Panc1 (cell line): Measurements from ENCODE around the gene CRIM1. TPM values are rescaled to one million over a fixed set of nuclear protein-coding genes. Genes with fewer than 3 reads are reported as not detected.

Source experiments
- ATAC-seq: fragments of 200-7000 bp; cut with Tn5 transposase; 2 replicates; pipeline ENCODE4 v1.9.1; 2020; ENCODE audit warnings: mild to moderate bottlenecking, moderate library complexity
- BruUV-seq: library from RNA; stranded (reverse); fragments of 400-500 nt; replicated peaks from 2 replicates; lab custom pipeline; 2021; lab: Mats Ljungman, UMichigan
- CTCF ChIA-PET: fragments of 300-600 bp; sonication (Branson Sonifier 250); formaldehyde crosslinking; loops from one replicate; lab custom pipeline; 2022; ENCODE audit warnings: antibody characterized with exemption; lab: Charles Lee
- POLR2A ChIA-PET: fragments of 300-600 bp; sonication (Branson Sonifier 250); formaldehyde crosslinking; loops from one replicate; lab custom pipeline; 2022; ENCODE audit warnings: antibody characterized with exemption; lab: Charles Lee
- DNase-seq: peaks from one replicate; pipeline ENCODE4 v3.0.0-alpha.2; 2010; ENCODE audit warnings: low read depth, low spot score
- H3K27ac ChIP-seq: 2 replicates; pipeline ENCODE4 v1.5.1; 2011; ENCODE audit warnings: mild to moderate bottlenecking, low read length, inconsistent platforms
- H3K27me3 ChIP-seq: fragments of 200-500 bp; sonication (Bioruptor generic); 2 replicates; pipeline ENCODE4 v1.6.0; 2014; ENCODE audit warnings: low read length, inconsistent platforms; ENCODE audit not compliant: control insufficient read depth, insufficient read depth
- H3K36me3 ChIP-seq: fragments of 200-500 bp; sonication (Bioruptor generic); 2 replicates; pipeline ENCODE4 v1.5.1; 2014; ENCODE audit warnings: inconsistent platforms, mild to moderate bottlenecking, low read length, moderate library complexity; ENCODE audit not compliant: control insufficient read depth, insufficient read depth
- H3K4me1 ChIP-seq: 2 replicates; pipeline ENCODE4 v1.5.1; 2011; ENCODE audit warnings: inconsistent platforms, mild to moderate bottlenecking, low read length, moderate library complexity; ENCODE audit not compliant: control insufficient read depth, insufficient read depth
- H3K4me3 ChIP-seq, 2 experiments: 2 replicates each; pipeline ENCODE4 v1.5.1; 2011 to 2012; ENCODE audit warnings: low read depth in 2 of 2, low read length in 2 of 2, mild to moderate bottlenecking in 2 of 2, inconsistent platforms in 1 of 2, moderate library complexity in 1 of 2
- H3K9me3 ChIP-seq: fragments of 200-500 bp; sonication (Bioruptor generic); 2 replicates; pipeline ENCODE4 v1.5.1; 2014; ENCODE audit warnings: low read depth, mild to moderate bottlenecking, inconsistent platforms, low read length, moderate library complexity; ENCODE audit not compliant: control insufficient read depth, insufficient read depth
- CTCF ChIP-seq: fragments of 450-650 bp; IDR thresholded peaks from 2 replicates; pipeline ENCODE4 v1.5.1; 2017; ENCODE audit warnings: mild to moderate bottlenecking
- POLR2AphosphoS5 ChIP-seq: IDR thresholded peaks from 2 replicates; pipeline ENCODE4 v1.6.1; 2012; ENCODE audit warnings: mild to moderate bottlenecking, low read depth, low read length, moderate library complexity
- REST ChIP-seq, 2 experiments: IDR thresholded peaks; 2 replicates each; pipeline ENCODE4 v1.6.1; 2011 to 2012; ENCODE audit warnings: low read depth in 2 of 2, control low read depth in 1 of 2, low read length in 1 of 2, mild to moderate bottlenecking in 1 of 2, moderate library complexity in 1 of 2; ENCODE audit not compliant: insufficient read depth in 1 of 2
- SIN3A ChIP-seq: IDR thresholded peaks from 2 replicates; pipeline ENCODE4 v1.6.1; 2012; ENCODE audit warnings: low read depth, mild to moderate bottlenecking, low read length, moderate library complexity, borderline replicate concordance; ENCODE audit not compliant: insufficient read depth
- TCF7L2 ChIP-seq: IDR thresholded peaks from 2 replicates; pipeline ENCODE4 v1.6.1; 2011; ENCODE audit warnings: mild to moderate bottlenecking, low read depth, low read length, inconsistent platforms
- in situ Hi-C: cut with HindIII; loops from 2 replicates; pipeline ENCODE4 v1.10.0; 2016; ENCODE audit warnings: low sequenced_read_pairs, low pct_unique_long_range_greater_than_20kb
- intact Hi-C: fragments of 100-400 bp; cut with micrococcal nuclease; formaldehyde crosslinking; loops from one replicate; pipeline ENCODE4 v1.10.0; 2022; ENCODE audit not compliant: unreplicated experiment
- total RNA-seq: library from RNA; stranded (reverse); gene quantifications from one replicate; pipeline ENCODE4 v1.2.1, GENCODE V29; 2021; ENCODE audit not compliant: unreplicated experiment

Gene CRIM1
- total RNA-seq, 1 experiment from 2014 or later = 290 TPM

DNA sequence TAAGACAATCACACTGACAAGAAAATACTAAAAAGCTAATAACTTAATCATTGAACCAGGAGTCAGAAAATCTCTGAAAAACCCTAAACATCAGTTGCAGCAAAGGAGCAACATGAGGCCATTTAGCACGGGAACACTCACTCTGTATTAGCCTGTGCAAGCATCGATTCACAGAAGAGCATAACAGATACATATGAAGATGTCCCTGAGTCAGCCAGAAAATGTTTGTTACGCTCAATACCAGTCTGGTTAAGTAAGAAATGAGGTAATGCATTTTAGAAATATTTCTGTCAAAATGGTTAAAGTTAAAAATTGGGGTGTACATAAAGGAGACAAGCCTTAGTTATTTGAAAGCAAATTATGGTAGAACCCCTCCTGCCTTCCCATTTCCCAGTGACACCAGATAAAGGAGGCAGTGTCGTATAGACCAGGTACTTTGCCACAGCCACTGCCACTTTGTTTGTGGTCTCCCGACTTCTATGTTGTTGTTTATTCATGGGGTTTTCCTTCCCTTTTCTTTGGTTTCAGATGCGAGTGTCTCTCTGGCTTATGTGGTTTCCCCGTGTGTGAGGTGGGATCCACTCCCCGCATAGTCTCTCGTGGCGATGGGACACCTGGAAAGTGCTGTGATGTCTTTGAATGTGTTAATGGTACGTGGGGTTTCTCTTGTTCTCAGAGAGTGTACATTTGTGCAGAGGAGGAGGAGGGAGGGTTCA lies 108.6 kb downstream of the CRIM1 start:
- no peak for TF ChIP-seq REST (IDR thresholded peaks at IDR 0.05; ENCODE audit: insufficient read depth in 1 of 2, low read depth in 2 of 2, low read length in 1 of 2)
- no peak for TF ChIP-seq TCF7L2
- no peak; the same call in 1 of the 2 replicates for TF ChIP-seq POLR2AphosphoS5
- no peak for TF ChIP-seq SIN3A
- TF ChIP-seq CTCF = no peak

DNA sequence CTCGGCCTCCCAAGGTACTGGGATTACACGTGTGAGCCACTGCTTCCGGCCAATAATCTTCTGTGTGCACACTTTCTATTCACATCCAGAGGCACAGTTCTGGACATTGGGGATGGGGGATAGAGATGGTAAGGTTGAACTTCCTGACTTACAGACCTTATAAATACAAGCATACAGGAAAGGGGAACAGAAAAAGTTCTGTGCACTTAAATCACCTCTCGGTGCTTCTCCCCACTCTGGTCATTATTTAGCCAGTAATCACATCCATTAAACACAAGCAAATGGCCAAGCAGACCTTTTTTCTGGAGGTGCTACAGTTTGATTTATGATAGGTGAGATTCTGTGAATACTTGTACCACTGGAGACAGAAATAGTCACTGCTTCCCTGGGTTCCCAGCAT lies 110.6 kb downstream of the CRIM1 start:
- BruUV-seq = no TSS peak
- intact Hi-C loops (no loop called here), in situ Hi-C loops (no loop called here)
- no peak overlapping the region for H3K4me3 ChIP-seq
- H3K36me3 ChIP-seq = peaks cover 38% of the 10 kb centered on the region
- no peak overlapping the region; the same call in 1 of the 2 replicates for H3K27ac ChIP-seq
- DNase-seq (no peak), ATAC-seq (no peak)
- H3K9me3 ChIP-seq = no peaks in the 10 kb centered on the region; the same call in 1 of the 2 replicates
- ChIA-PET CTCF (no interaction called here), POLR2A (no interaction called here)
- TF ChIP-seq POLR2AphosphoS5 (no peak), SIN3A (no peak), REST (IDR thresholded peaks at IDR 0.05; ENCODE audit: insufficient read depth in 1 of 2, low read depth in 2 of 2, low read length in 1 of 2) (no peak), TCF7L2 (no peak), CTCF (no peak)
- no peaks in the 10 kb centered on the region for H3K27me3 ChIP-seq
- peaks cover 49% of the 10 kb centered on the region for H3K4me1 ChIP-seq

More for the DNA sequence above, 108.6 kb downstream of the CRIM1 start:
- intact Hi-C loops = no loop called here
- ChIA-PET POLR2A (interaction anchor here (0.6 kb wide), 1 partner anchor 523 kb away, joined by 4 read pairs; no protein-coding TSS in a partner anchor), CTCF (no interaction called here)
- peak overlapping the region; percentile 66 for H3K27ac ChIP-seq
- no peaks in the 10 kb centered on the region for H3K27me3 ChIP-seq
- no TSS peak for BruUV-seq
- peaks cover 67% of the 10 kb centered on the region for H3K4me1 ChIP-seq
- in situ Hi-C loops = no loop called here
- no peak overlapping the region for H3K4me3 ChIP-seq
- H3K9me3 ChIP-seq = no peaks in the 10 kb centered on the region; the same call in 1 of the 2 replicates
- no peak for ATAC-seq
- H3K36me3 ChIP-seq = peaks cover 42% of the 10 kb centered on the region
- DNase-seq = no peak
